ENCODE data around the gene RFX1.
"Not testable (repeated sequence)": the region's sequence is repeated elsewhere in the genome, so short reads cannot be mapped to it uniquely, and the experiment has no call there.

RFX1 gene

GRCh38 chr19:13932911-13933393 is 73.2 kb downstream of the RFX1 start:
- no peak for DNase-seq

- no peak for DNase-seq
These were observed 73.9 kb downstream of the RFX1 start for GRCh38 chr19:13932149-13932637.

GRCh38 chr19:13931391-13932148 is 74.5 kb downstream of the RFX1 start:
- DNase-seq: no peak

GRCh38 chr19:13930402-13930801 is 75.7 kb downstream of the RFX1 start:
- no peak for DNase-seq

GRCh38 chr19:13929956-13930355 is 76.2 kb downstream of the RFX1 start:
- no peak for DNase-seq

GRCh38 chr19:13929340-13929739 is 76.8 kb downstream of the RFX1 start:
- DNase-seq: no peak

GRCh38 chr19:13926715-13927114 is 79.4 kb downstream of the RFX1 start:
- no peak for DNase-seq

- no peak for DNase-seq
These were observed 80.1 kb downstream of the RFX1 start for GRCh38 chr19:13926010-13926409.

GRCh38 chr19:13923194-13923987 is 82.7 kb downstream of the RFX1 start:
- DNase-seq: no peak

- not testable (repeated sequence) for DNase-seq
These were observed 84.0 kb downstream of the RFX1 start for GRCh38 chr19:13922118-13922517.

- peak; percentile 72 for DNase-seq
These were observed 85.0 kb downstream of the RFX1 start for GRCh38 chr19:13920940-13921747.

- DNase-seq: no peak
These were observed 85.6 kb downstream of the RFX1 start for GRCh38 chr19:13920524-13920923.

GRCh38 chr19:13918726-13919411 is 87.3 kb downstream of the RFX1 start:
- no peak for DNase-seq

- DNase-seq: no peak
These were observed 88.2 kb downstream of the RFX1 start for GRCh38 chr19:13917888-13918406.

- no peak for DNase-seq
These were observed 91.3 kb downstream of the RFX1 start for GRCh38 chr19:13914777-13915176.

GRCh38 chr19:13913352-13913751 is 92.8 kb downstream of the RFX1 start:
- DNase-seq: no peak
